HG02610 (cell line): ENCODE measurements around the gene CCDC106.

Experiments used
- ATAC-seq: cut with Tn5 transposase; IDR thresholded peaks from one replicate; pipeline ENCODE4 v1.9.1; 2021; ENCODE audit warnings: mild to moderate bottlenecking, moderate library complexity; ENCODE audit not compliant: unreplicated experiment

Gene CCDC106

DNA sequence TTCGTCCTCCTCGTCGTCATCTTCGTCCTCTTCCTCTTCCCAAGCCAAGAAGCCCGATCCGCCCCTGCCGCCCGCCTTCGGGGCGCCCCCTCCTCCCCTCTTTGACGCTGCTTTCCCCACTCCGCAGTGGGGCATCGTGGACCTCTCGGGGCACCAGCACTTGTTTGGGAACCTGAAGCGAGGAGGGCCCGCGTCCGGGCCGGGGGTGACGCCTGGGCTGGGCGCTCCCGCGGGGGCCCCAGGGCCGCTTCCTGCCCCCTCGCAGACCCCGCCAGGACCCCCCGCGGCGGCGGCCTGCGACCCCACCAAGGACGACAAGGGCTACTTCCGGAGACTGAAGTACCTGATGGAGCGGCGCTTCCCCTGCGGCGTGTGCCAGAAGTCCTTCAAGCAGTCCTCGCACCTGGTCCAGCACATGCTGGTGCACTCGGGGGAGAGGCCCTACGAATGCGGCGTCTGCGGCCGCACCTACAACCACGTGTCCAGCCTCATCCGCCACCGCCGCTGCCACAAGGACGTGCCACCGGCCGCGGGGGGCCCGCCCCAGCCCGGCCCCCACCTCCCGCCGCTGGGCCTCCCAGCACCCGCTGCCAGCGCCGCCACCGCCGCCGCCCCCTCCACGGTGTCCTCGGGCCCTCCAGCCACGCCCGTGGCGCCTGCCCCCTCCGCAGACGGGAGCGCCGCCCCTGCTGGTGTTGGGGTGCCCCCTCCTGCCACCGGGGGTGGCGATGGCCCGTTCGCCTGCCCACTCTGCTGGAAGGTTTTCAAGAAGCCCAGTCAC lies 33.9 kb upstream of the CCDC106 start:
- no peak for ATAC-seq

DNA sequence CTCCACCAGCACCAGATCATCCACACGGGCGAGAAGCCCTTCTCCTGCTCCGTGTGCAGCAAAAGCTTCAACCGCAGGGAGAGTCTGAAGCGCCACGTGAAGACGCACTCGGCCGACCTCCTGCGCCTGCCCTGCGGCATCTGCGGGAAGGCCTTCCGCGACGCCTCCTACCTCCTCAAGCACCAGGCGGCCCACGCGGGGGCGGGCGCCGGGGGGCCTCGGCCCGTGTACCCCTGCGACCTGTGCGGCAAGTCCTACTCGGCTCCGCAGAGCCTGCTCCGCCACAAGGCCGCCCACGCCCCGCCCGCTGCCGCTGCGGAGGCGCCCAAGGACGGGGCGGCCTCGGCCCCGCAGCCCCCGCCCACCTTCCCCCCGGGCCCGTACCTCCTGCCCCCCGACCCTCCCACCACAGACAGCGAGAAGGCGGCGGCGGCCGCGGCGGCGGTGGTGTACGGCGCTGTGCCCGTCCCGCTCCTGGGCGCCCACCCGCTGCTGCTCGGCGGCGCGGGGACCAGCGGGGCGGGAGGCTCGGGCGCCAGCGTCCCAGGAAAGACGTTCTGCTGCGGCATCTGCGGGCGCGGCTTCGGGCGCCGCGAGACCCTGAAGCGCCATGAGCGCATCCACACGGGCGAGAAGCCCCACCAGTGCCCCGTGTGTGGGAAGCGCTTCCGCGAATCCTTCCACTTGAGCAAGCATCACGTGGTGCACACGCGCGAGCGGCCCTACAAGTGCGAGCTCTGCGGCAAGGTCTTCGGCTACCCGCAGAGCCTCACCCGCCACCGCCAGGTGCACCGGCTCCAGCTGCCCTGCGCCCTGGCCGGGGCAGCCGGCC lies 33.1 kb upstream of the CCDC106 start:
- no peak for ATAC-seq

DNA sequence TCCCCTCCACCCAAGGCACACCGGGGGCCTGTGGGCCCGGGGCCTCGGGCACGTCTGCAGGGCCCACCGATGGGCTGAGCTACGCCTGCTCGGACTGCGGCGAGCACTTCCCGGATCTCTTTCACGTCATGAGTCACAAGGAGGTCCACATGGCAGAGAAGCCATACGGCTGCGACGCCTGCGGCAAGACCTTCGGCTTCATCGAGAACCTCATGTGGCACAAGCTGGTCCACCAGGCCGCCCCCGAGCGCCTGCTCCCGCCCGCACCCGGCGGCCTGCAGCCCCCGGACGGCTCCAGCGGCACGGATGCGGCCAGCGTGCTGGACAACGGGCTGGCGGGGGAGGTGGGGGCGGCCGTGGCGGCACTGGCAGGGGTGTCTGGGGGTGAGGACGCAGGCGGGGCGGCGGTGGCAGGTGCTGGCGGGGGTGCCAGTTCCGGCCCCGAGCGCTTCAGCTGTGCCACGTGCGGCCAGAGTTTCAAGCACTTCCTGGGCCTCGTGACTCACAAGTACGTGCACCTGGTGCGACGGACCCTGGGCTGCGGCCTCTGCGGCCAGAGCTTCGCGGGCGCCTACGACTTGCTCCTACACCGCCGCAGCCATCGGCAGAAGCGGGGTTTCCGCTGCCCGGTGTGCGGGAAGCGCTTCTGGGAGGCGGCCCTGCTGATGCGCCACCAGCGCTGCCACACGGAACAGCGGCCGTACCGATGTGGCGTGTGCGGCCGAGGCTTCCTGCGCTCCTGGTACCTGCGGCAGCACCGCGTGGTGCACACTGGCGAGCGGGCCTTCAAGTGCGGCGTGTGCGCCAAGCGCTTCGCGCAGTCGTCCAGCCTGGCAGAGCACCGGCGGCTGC lies 32.2 kb upstream of the CCDC106 start:
- ATAC-seq: no peak

DNA sequence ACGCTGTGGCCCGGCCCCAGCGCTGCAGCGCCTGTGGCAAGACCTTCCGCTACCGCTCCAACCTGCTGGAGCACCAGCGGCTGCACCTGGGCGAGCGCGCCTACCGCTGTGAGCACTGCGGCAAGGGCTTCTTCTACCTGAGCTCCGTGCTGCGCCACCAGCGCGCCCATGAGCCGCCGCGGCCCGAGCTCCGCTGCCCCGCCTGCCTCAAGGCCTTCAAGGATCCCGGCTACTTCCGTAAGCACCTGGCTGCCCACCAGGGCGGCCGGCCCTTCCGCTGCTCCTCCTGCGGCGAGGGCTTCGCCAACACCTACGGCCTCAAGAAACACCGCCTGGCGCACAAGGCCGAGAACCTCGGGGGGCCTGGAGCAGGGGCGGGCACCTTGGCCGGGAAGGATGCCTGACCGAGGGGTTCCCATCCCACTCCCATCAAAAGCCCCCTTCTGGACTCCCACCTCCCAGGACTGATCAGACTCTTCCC lies 31.6 kb upstream of the CCDC106 start:
- no peak for ATAC-seq

DNA sequence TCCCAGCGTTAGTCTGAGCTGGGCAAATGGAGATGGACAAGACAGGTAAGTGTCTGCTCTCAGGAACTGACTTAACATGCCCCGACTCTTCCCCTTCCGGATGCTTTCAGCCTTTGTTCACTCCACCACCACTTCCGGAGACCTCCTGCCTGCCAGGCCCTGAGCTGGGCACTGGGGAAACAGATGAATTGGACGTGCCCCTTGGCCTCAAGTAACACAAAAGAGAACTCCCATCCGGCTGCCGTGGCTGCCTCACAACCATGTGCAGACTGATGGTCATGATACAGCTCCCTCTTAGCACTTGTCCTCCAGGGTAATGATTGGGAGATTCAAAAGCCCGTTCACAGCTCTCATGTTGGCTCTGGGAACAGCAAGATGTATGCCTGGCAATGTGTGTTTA lies 30.6 kb upstream of the CCDC106 start:
- ATAC-seq: no peak

DNA sequence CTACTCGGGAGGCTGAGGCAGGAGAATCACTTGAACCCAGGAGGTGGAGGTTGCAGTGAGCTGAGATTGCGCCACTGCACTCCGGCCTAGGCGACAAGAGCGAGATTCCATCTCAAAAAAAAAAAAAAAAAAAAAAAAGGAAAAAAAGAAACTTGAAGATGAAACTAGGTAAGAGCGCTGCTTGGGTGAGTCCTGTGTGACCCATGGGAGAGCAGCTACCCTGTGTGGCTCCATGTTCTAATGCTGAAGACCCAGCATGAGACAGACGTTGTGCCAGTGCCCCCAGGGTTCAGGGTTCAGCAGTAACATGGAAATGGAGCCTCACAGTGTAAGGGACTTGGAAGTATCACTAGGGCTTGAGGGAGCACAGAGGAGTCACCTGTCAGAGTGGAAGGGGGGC lies 29.6 kb upstream of the CCDC106 start:
- no peak for ATAC-seq

DNA sequence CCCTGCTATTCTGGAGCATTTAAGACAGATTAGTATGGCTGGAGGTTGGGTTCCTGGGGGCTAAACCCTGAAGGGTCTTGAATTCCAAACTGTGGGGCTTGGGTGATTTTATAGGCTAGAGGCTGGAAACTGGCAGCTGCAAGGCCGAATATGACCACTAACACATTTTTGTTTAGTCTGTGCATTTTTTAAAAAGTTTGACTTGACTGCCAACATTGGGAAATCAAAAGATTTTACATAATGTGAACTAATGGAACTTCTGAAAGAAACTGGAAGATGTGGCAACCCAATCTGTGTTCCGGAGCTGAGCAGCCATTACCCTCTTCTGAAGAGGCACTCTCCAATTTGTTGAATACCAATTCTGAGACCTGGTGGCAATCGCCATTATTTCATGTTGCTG lies 28.7 kb upstream of the CCDC106 start:
- ATAC-seq: no peak

DNA sequence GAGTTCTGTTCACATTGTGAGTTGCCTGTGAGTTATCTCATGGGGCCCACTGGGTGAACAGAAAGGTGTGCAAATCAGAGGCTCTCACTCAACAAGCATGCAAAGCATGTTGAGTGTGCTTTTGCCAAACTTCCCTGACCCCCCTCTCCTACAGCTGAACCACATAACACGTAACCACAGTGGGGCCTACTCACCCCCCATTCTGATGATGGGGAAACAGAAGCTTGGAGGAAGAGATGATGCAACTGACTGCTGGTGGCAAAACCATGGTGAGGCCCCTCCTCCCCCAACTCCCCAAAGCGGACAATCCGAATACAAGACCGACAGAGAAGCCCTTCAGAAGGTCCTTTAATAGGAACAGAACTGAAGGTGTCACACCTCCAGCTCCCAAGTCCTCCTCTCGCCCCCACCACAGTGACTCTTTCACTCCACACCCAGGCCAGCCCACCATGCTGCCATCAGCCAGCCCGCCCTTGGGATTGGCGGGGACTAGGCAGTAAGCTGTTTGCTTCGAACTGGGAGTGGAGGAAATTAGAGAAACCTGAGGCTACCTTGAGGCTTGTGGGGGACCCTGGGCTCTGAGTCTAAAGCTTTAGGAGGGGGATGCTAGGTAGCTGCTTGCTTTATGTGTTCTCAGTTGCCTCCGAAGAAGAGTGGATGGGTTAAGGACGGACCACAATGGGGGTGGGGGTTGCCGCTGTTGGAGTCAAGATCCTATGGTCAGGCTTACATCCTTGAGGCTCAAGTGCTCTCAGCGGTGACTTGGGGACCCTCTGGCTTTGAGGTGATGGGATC lies 27.4 kb upstream of the CCDC106 start:
- ATAC-seq: no peak

DNA sequence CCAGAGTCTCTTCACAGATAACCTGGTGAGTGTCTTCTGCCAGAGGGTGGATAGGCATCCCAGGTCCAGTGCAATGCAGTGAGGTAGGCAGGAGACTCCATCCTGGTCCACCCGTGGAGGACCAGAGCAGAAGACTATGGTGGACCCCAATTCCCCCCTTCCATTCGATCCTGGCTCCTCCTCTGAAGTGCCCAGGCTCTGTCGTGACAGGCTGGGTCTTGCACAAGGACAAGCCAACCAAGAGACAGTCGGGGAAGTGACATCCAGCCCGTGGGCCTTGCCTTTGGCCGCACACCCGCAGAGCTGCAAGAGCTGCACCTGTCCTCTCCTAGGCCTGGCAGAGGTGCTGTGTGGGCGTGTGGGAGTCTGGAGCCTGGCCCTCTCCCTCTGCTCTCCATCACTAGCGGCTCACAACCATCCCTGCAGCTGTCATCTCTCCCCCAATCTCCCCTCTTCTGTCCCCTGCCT lies 26.8 kb upstream of the CCDC106 start:
- no peak for ATAC-seq

DNA sequence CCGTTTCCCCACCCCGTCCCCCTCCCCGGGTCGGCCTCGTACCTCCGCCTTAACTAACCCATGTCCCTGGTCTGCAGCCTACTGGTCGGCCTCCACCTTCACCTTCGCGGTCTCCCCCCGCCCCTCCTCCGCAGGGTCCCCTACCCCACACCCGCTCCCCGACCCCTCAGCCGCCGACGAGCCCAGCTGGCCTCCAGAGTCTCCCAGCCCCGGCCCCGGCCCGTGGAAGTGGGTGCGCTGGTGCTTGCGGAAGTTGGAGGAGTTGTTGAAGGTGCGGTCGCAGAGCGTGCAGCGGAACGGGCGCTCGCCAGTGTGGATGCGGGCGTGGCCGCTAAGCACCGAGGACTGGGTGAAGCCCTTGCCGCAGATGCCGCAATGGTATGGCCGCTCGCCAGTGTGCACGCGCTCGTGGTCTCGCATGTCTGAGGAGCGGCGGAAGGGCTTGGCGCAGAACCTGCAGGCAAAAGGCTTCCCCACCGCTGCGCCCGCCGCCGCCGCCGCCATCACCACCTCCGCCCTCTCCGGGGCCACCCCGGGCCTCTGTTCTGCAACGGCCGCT lies 26.3 kb upstream of the CCDC106 start:
- ATAC-seq: no peak

DNA sequence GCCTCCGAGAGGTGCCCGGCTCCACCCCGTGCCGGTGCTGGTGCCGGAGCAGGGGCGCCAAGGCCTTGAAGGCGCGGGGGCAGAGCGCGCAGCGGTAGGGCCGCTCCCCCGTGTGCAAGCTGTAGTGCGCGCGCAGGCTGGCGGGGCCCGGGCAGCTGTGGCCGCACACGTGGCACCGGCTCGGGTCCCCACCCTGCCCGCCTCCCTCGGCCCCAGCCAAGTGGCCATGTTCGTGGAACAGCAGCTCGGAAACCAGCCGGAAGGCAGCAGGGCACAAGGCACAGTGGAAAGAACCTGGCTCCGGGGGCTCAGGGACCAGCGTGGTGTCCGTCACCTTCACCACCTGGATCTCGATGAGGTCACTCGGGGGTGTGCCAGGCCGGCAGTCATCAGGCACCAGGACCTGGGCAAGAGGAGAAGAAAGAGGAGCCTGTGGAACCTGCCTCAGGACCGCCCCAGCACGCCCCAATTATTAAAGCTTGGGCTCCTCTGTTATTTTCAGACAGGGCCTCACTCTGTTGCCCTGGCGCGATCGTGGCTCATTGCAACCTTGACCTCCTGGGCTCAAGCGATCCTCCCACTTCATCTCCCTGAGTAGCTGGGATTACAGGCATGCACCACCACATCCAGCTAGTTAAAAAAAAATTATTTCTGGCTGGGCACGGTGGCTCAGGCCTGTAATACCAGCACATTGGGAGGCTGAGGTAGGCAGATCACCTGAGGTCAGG lies 25.6 kb upstream of the CCDC106 start:
- ATAC-seq: no peak

DNA sequence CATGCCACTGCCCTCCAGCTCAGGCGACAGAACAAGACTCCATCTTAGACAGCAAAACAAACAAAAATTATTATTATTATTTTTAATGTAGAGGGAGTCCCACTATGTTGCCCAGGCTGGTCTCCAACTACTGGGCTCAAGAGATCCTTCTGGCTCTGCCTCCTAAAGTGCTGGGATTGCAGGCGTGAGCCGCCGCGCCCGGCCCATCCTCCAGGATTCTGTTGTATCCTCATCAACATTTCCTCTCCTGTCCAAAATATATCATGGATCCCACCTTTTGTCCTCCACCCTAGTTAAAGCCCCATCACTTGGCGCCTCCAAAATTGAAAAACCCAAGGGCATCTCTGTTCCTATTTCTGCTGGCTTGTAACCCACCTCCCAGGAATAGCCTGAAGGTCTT lies 24.9 kb upstream of the CCDC106 start:
- ATAC-seq: no peak

DNA sequence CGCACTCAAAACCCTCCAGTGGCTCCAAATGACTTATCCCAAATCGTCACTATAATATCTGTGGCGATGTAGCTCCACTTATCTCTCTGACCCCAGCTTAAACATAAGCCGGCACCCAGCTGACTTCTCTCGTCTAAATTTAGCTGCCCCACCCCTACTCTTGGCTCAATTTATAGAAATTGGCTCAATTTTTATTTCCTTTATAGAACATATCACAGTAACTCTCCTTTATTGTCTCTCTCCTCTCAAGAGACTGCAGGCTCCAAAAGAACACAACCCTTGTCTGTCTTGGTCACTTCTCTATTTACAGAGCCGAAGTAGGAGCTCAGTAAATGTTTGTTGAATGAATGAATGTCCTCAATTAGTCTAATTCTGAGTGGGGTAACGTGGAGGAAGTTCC lies 24.5 kb upstream of the CCDC106 start:
- no peak for ATAC-seq

DNA sequence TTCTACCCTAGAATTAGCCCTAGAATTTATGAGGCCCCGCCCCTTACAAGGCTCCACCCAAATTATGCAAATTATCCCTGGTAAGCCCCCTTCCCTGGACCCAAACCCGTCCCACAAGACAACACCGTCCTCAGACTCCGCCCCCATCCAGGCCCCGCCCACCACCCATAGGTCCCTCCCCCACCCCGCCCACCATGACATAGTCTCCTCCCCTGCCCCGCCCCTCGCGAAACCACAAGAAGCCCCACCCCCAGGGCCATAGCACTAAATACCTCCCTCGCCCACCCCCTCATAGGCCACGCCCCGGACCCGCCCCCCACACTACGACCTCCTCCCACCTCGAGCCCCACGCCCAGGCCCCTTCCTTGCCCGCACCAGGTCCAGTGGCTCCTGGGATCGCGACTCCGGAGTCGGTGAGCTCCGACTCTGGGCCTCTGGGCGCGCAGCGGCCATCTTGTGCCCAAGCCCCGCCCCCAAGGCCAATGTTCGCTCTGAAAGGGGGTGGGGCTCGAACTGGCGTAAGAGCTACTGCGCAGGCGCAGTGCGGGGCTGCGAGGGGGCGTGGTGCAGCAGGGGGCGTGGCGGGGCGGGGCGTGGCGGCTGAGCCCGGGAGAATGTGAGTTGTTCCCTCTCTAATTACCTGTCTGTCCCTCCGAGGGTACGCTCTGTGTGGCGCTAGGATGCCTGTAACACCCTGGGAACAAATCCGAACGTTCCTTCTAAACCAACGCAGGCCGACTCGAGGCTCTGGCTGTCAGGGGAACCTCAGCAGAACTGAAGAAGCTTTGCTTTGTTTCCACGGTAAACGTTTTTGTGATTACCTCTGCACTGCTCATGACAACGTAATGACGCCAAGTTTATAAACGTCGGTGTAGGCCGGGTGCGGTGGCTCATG lies 23.7 kb upstream of the CCDC106 start, which contains the start of gene ZNF784:
ZNF784 (minus strand) TSS at position 458 of the 895 bp plus-strand sequence; CDS start at position 453, 5 bp downstream.
- ATAC-seq: no peak

DNA sequence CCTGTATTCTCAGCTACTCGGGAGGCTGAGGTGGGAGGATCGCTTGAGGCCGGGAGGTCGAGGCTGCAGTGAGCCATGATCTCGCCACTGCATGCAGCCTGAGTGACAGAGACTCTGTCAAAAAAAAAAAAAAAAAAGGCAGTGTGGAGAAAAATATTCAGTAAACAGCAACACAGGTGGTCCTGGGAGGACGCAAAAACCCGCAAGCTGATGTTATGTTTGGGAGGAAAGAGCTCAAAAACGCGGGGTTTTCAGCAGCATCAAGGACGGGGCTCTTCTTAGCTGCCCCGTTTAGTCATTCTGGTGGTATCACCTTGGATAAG lies 23.0 kb upstream of the CCDC106 start:
- ATAC-seq: no peak

DNA sequence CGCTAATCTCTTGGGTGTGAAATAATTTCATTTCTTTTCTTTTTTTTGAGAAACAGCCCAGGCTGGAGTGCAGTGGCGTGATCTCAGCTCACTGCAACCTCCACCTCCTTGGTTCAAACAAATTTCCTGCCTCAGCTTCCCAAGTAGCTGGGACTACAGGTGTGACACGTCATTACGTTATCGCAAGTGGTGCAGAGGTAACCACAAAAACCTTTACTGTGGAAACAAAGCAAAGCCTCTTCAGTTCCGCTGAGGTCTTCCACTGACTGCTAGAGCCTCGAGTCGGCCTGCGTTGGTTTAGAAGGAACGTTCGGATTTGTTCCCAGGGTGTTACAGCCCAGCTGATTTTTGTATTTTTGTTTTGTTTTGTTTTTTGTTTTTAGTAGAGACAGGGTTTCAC lies 21.7 kb upstream of the CCDC106 start:
- ATAC-seq: no peak

DNA sequence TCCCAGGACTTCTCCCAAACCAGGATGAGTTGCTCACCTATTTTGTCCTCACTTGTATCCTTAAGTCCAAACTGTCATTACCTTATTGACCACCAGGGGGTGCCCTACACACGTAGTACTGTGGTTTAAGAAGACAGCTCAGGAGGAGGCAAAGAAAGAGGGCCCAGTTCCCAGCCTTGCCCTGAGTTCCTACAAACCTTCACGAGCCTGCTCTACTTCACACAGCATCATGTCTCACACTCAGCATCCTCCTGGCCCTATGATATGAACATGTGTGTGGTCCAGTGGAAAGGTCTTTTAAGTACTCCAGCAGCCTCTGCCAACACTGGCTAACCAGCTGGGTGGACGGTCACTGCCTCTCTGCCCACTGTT lies 15.6 kb upstream of the CCDC106 start:
- no peak for ATAC-seq

DNA sequence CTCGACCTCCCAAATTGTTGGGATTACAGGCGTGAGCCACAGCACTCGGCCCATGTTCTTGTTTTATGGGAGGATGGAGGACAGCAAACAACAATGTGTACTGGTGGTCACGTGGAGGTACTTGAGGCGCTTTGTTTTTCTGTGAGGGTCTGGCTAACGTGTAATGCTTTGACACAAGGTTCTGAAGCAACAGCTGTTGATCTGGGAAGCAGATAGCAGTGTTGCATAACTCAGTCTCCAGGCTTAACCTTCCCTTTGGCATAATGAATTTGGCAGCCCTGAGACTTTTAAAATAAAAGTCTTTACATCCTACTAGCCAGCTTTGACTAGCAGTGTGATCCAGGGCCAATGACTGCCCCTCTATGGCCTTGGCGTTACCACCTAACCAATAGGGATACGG lies 14.2 kb upstream of the CCDC106 start:
- ATAC-seq: no peak
